HepG2 (cell line): Measurements from ENCODE around the gene GGA2. TPM values are rescaled to one million over a fixed set of nuclear protein-coding genes. Genes with fewer than 3 reads are reported as not detected.

Experiments used
- ARID2 ChIP-seq: sonication (generic); formaldehyde crosslinking; IDR thresholded peaks from 2 replicates; pipeline ENCODE4 v1.8.1; 2022; ENCODE audit warnings: mild to moderate bottlenecking, missing genetic modification reagents, borderline replicate concordance
- CHCHD3 ChIP-seq: sonication (generic); formaldehyde crosslinking; IDR thresholded peaks from 2 replicates; pipeline ENCODE4 v1.8.0; 2022; ENCODE audit warnings: mild to moderate bottlenecking, missing genetic modification reagents, moderate library complexity
- CHD4 ChIP-seq: fragments of 200-600 bp; sonication (generic); IDR thresholded peaks from 2 replicates; pipeline ENCODE4 v1.7.0; 2017; ENCODE audit warnings: mild to moderate bottlenecking, low read length, borderline replicate concordance
- GMEB2 ChIP-seq: IDR thresholded peaks from 2 replicates; pipeline ENCODE4 v1.6.1; 2016; ENCODE audit warnings: missing biosample characterization, missing genetic modification reagents, low read depth
- HOXA5 ChIP-seq: sonication (generic); formaldehyde crosslinking; IDR thresholded peaks from 2 replicates; pipeline ENCODE4 v1.4.0; 2020; ENCODE audit warnings: missing genetic modification reagents
- KLF9 ChIP-seq: IDR thresholded peaks from 2 replicates; pipeline ENCODE4 v1.6.1; 2016; ENCODE audit warnings: low read depth
- MBD4 ChIP-seq: IDR thresholded peaks from 2 replicates; pipeline ENCODE4 v1.6.1; 2012; ENCODE audit warnings: low read length, inconsistent platforms, borderline replicate concordance
- MLLT10 ChIP-seq: sonication (generic); formaldehyde crosslinking; IDR thresholded peaks from 2 replicates; pipeline ENCODE4 v1.4.0; 2020; ENCODE audit warnings: missing genetic modification reagents
- MLXIP ChIP-seq: sonication (generic); formaldehyde crosslinking; IDR thresholded peaks from 2 replicates; pipeline ENCODE4 v1.9.0; 2021; ENCODE audit warnings: missing genetic modification reagents, borderline replicate concordance
- ONECUT2 ChIP-seq: sonication (generic); formaldehyde crosslinking; IDR thresholded peaks from 2 replicates; pipeline ENCODE4 v1.4.0; 2020; ENCODE audit warnings: missing genetic modification reagents
- PHB2 ChIP-seq: fragments of 450-650 bp; IDR thresholded peaks from 2 replicates; pipeline ENCODE4 v1.6.1; 2018; ENCODE audit not compliant: partially characterized antibody
- POGK ChIP-seq: sonication (generic); formaldehyde crosslinking; conservative IDR thresholded peaks from 2 replicates; pipeline ENCODE4 v1.8.0; 2022; ENCODE audit warnings: mild to moderate bottlenecking, moderate library complexity, missing genetic modification reagents
- POLR2A ChIP-seq, 2 experiments: IDR thresholded peaks; 2 replicates each; pipeline ENCODE4 v1.6.1; 2011; ENCODE audit warnings: low read depth in 2 of 2, low read length in 2 of 2, mild to moderate bottlenecking in 1 of 2, moderate library complexity in 1 of 2; ENCODE audit not compliant: insufficient read depth in 1 of 2
- PREB ChIP-seq: sonication (generic); formaldehyde crosslinking; IDR thresholded peaks from 2 replicates; pipeline ENCODE4 v1.4.0; 2020; ENCODE audit warnings: missing genetic modification reagents
- RBAK ChIP-seq: sonication (generic); formaldehyde crosslinking; IDR thresholded peaks from 2 replicates; pipeline ENCODE4 v1.5.1; 2020; ENCODE audit warnings: mild to moderate bottlenecking, missing genetic modification reagents
- SALL2 ChIP-seq: sonication (generic); formaldehyde crosslinking; IDR thresholded peaks from 2 replicates; pipeline ENCODE4 v1.8.1; 2023; ENCODE audit warnings: mild to moderate bottlenecking, missing genetic modification reagents, inconsistent platforms
- SIN3B ChIP-seq: fragments of 150-350 bp; IDR thresholded peaks from 2 replicates; pipeline ENCODE4 v1.6.1; 2014; ENCODE audit warnings: low read length
- SP1 ChIP-seq, 2 experiments: fragments of 450-650 bp in 1 of 2; sonication (generic) in 1 of 2; formaldehyde crosslinking in 1 of 2; IDR thresholded peaks; 2 replicates each; pipeline versions ENCODE4 v1.4.0 to v1.6.1; 2016 to 2020; ENCODE audit warnings: missing genetic modification reagents in 1 of 2
- ZBTB21 ChIP-seq: sonication (generic); formaldehyde crosslinking; IDR thresholded peaks from 2 replicates; pipeline ENCODE4 v1.4.0; 2020; ENCODE audit warnings: missing genetic modification reagents
- ZFP1 ChIP-seq: IDR thresholded peaks from 2 replicates; pipeline ENCODE4 v1.6.1; 2016
- ZFP82 ChIP-seq: sonication (generic); formaldehyde crosslinking; IDR thresholded peaks from 2 replicates; pipeline ENCODE4 v1.5.1; 2020; ENCODE audit warnings: mild to moderate bottlenecking, missing genetic modification reagents, borderline replicate concordance
- ZNF136 ChIP-seq: sonication (generic); formaldehyde crosslinking; IDR thresholded peaks from 2 replicates; pipeline ENCODE4 v1.8.1; 2022; ENCODE audit warnings: low read depth, mild to moderate bottlenecking, moderate library complexity, missing genetic modification reagents
- ZNF382 ChIP-seq: sonication (generic); formaldehyde crosslinking; IDR thresholded peaks from 2 replicates; pipeline ENCODE4 v1.5.0; 2020; ENCODE audit warnings: missing genetic modification reagents, mild to moderate bottlenecking, borderline replicate concordance
- ZNF790 ChIP-seq: sonication (generic); formaldehyde crosslinking; IDR thresholded peaks from 2 replicates; pipeline ENCODE4 v1.8.0; 2022; ENCODE audit warnings: missing genetic modification reagents, mild to moderate bottlenecking, borderline replicate concordance
- polyA plus RNA-seq, 8 experiments: library from polyadenylated mRNA; depleted of rRNA in 3 of 8; stranded (reverse) in 7 of 8; unstranded in 1 of 8; fragments of >200 nt; fragmentation: Illumina TruSeq in 4 of 8; extraction: Trizol in 4 of 8; gene quantifications; 2 replicates each; pipeline versions ENCODE4 v1.2.1 to v1.2.3, GENCODE V29; 2011 to 2016; ENCODE audit warnings: low read depth in 4 of 8, missing spikeins in 1 of 8, mixed read lengths in 1 of 8; ENCODE audit not compliant: insufficient read depth in 1 of 8
- total RNA-seq, 5 experiments: library from RNA; depleted of rRNA; stranded (reverse); fragments of >200 nt; fragmentation: Illumina TruSeq; extraction: Trizol; gene quantifications; 2 replicates each; pipeline ENCODE4 v1.2.3, GENCODE V29; 2016; ENCODE audit warnings: low read depth in 1 of 5

Gene GGA2
- total and polyA plus RNA-seq, 2 of the 13 experiments (the other 11 are each of a cell fraction or from before 2014, with no cell fraction given): 51.5 to 69.8 TPM

- peak; percentile 98 for TF ChIP-seq ZFP82 (CRISPR knock-in tag)
- TF ChIP-seq RBAK (CRISPR knock-in tag): no peak
- no peak for TF ChIP-seq PREB (CRISPR knock-in tag)
- TF ChIP-seq KLF9 (CRISPR knock-in tag): peak; percentile 96; the same call in 1 of the 2 replicates
- no peak for TF ChIP-seq MBD4
- peak; percentile 89 for TF ChIP-seq SIN3B
- TF ChIP-seq ZNF790 (CRISPR knock-in tag): peak; percentile 96
- TF ChIP-seq MLXIP (CRISPR knock-in tag): no peak; the same call in 1 of the 2 replicates
- peak; percentile 83 for TF ChIP-seq GMEB2 (CRISPR knock-in tag)
- peak; percentile 100 for TF ChIP-seq SALL2 (CRISPR knock-in tag)
- no peak for TF ChIP-seq PHB2
- TF ChIP-seq POLR2A (IDR thresholded peaks at IDR 0.05; ENCODE audit: insufficient read depth in 1 of 2, low read depth in 2 of 2, low read length in 2 of 2): peak; percentile 89 to 98
- TF ChIP-seq ZFP1 (CRISPR knock-in tag): peak; percentile 54; the same call in 1 of the 2 replicates
- peak; percentile 66 for TF ChIP-seq ONECUT2 (CRISPR knock-in tag)
- TF ChIP-seq POGK: peak; percentile 96
- TF ChIP-seq ZNF136: peak; percentile 89; the same call in 1 of the 2 replicates
- peak; percentile 10; the same call in 1 of the 2 replicates for TF ChIP-seq ZBTB21
- TF ChIP-seq SP1 (IDR thresholded peaks at IDR 0.05): no peak
- TF ChIP-seq SP1 (CRISPR knock-in tag; IDR thresholded peaks at IDR 0.05): peak; percentile 81
- TF ChIP-seq MLLT10 (CRISPR knock-in tag): no peak
- TF ChIP-seq CHCHD3 (CRISPR knock-in tag): peak; percentile 76; the same call in 1 of the 2 replicates
- TF ChIP-seq ARID2: no peak
- TF ChIP-seq HOXA5 (CRISPR knock-in tag): peak; percentile 96
- 0 out of 2 replicates have a peak, but pooled peaks have one; percentile 8 for TF ChIP-seq CHD4
- no peak for TF ChIP-seq ZNF382 (CRISPR knock-in tag)
Measured at GRCh38 chr16:23452572-23453337, 57.5 kb downstream of the GGA2 start, which contains the start of gene COG7 (continued).
